OCI-LY7 (cell line): ENCODE measurements around the gene HABP4. TPM values are rescaled to one million over a fixed set of nuclear protein-coding genes. Genes with fewer than 3 reads are reported as not detected.

Experiments used
- BruUV-seq: library from RNA; stranded (reverse); fragments of 400-500 nt; replicated peaks from 2 replicates; lab custom pipeline; 2021; lab: Mats Ljungman, UMichigan
- CTCF ChIA-PET: fragments of 300-600 bp; sonication (Branson Sonifier 250); formaldehyde crosslinking; loops from one replicate; lab custom pipeline; 2022; ENCODE audit warnings: antibody characterized with exemption; ENCODE audit not compliant: unreplicated experiment; lab: Charles Lee
- POLR2A ChIA-PET: fragments of 300-600 bp; sonication (Branson Sonifier 250); formaldehyde crosslinking; loops from one replicate; lab custom pipeline; 2022; ENCODE audit warnings: antibody characterized with exemption; lab: Charles Lee
- DNase-seq: peaks from one replicate; pipeline ENCODE4 v3.0.0-alpha.2; 2015; ENCODE audit warnings: low spot score
- H2AFZ ChIP-seq: fragments of 200-600 bp; sonication (generic), shearing (Covaris generic); 2 replicates; pipeline ENCODE4 v1.6.1; 2014; ENCODE audit warnings: mild to moderate bottlenecking, antibody characterized with exemption, low read length, moderate library complexity
- H3K27ac ChIP-seq: fragments of 200-600 bp; sonication (generic); 2 replicates; pipeline ENCODE4 v1.5.1; 2014; ENCODE audit warnings: mixed run types, low read depth, mild to moderate bottlenecking, moderate library complexity, low read length, inconsistent platforms; ENCODE audit not compliant: poor library complexity, severe bottlenecking
- H3K36me3 ChIP-seq: fragments of 200-600 bp; sonication (generic); 2 replicates; pipeline ENCODE4 v1.6.1; 2014; ENCODE audit warnings: mild to moderate bottlenecking, antibody characterized with exemption, low read length, moderate library complexity, mixed read lengths; ENCODE audit not compliant: insufficient read depth
- H3K4me1 ChIP-seq: fragments of 200-600 bp; sonication (generic); 2 replicates; pipeline ENCODE4 v1.5.1; 2014; ENCODE audit warnings: mild to moderate bottlenecking, low read length; ENCODE audit not compliant: insufficient read depth, poor library complexity, severe bottlenecking
- H3K4me2 ChIP-seq: fragments of 200-600 bp; sonication (generic); 2 replicates; pipeline ENCODE4 v1.6.1; 2014; ENCODE audit warnings: mild to moderate bottlenecking, low read length
- H3K4me3 ChIP-seq: fragments of 200-600 bp; sonication (generic); 2 replicates; pipeline ENCODE4 v1.5.1; 2014; ENCODE audit warnings: mild to moderate bottlenecking, low read depth, low read length; ENCODE audit not compliant: poor library complexity, severe bottlenecking
- H3K79me2 ChIP-seq: fragments of 200-600 bp; sonication (generic); 2 replicates; pipeline ENCODE4 v1.6.1; 2016; ENCODE audit warnings: low read depth, mild to moderate bottlenecking, low read length, moderate library complexity, mixed read lengths; ENCODE audit not compliant: insufficient read depth
- H3K9me2 ChIP-seq: fragments of 200-600 bp; sonication (generic); 2 replicates; pipeline ENCODE4 v1.6.1; 2016; ENCODE audit warnings: mild to moderate bottlenecking, low read length, mixed read lengths; ENCODE audit not compliant: insufficient read depth
- H3K9me3 ChIP-seq: fragments of 200-600 bp; sonication (generic); 2 replicates; pipeline ENCODE4 v1.6.1; 2014; ENCODE audit warnings: mild to moderate bottlenecking, mixed run types, low read length, mixed read lengths
- H4K20me1 ChIP-seq: fragments of 200-600 bp; sonication (generic); 2 replicates; pipeline ENCODE4 v1.6.1; 2014; ENCODE audit warnings: mild to moderate bottlenecking, antibody characterized with exemption, low read length, moderate library complexity, mixed read lengths; ENCODE audit not compliant: insufficient read depth
- EZH2phosphoT487 ChIP-seq: fragments of 200-600 bp; sonication (generic); IDR thresholded peaks from 2 replicates; pipeline ENCODE4 v1.6.1; 2018; ENCODE audit warnings: low read depth, borderline replicate concordance, mild to moderate bottlenecking, mixed run types, antibody characterized with exemption, low read length, moderate library complexity, mixed read lengths
- intact Hi-C: fragments of 100-400 bp; cut with micrococcal nuclease; formaldehyde crosslinking; loops from one replicate; pipeline ENCODE4 v1.10.0; 2022; ENCODE audit not compliant: unreplicated experiment
- total RNA-seq, 2 experiments: library from RNA; depleted of rRNA in 1 of 2; stranded (reverse); fragments of >200 nt in 1 of 2; shearing (Covaris generic) in 1 of 2; gene quantifications; 2 replicates each; pipeline ENCODE4 v1.2.3, GENCODE V29; 2014 to 2022
- TF ChIP-seq, protein P1 (sequence below): fragments of 200-600 bp; sonication (generic); conservative IDR thresholded peaks from 2 replicates; pipeline ENCODE4 v1.5.1; 2014; ENCODE audit warnings: mild to moderate bottlenecking, antibody characterized with exemption, low read length, moderate library complexity, mixed read lengths

HABP4 gene
- total RNA-seq, 2 experiments from 2014 or later: 6.0 to 11.0 TPM

DNA sequence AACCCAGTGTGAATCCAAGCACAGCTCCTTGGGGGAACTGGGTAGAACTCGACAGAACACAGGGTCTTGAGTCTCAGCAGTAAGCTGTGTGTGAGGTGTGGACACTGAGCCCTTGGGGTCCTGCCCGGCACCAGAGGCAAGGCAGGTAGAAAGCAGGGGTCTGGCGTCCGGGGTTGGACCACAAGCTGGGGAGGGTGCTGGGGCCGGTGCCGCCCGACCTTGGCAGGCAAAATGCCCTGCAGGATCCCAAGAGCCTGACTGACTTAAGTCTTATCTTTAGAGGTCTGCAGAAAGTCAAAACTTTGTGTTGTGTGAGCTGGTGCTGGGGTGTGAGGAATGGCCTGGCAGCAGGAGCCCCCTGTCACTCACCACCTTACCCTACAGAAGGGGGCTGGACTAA lies 49.3 kb downstream of the HABP4 start:
- H3K4me3 ChIP-seq: no peak overlapping the region
- no peaks in the 10 kb centered on the region for H3K79me2 ChIP-seq
- H3K27ac ChIP-seq: no peak overlapping the region
- H3K9me3 ChIP-seq: no peaks in the 10 kb centered on the region
- H4K20me1 ChIP-seq: no peaks in the 10 kb centered on the region
- ChIA-PET CTCF (no interaction called here), POLR2A (no interaction called here)
- H3K9me2 ChIP-seq: no peaks in the 10 kb centered on the region
- no peak overlapping the region for H2AFZ ChIP-seq
- no peak for DNase-seq
- no TSS peak for BruUV-seq
- H3K4me2 ChIP-seq: no peak overlapping the region
- intact Hi-C loops: no loop called here
- H3K36me3 ChIP-seq: no peaks in the 10 kb centered on the region
- H3K4me1 ChIP-seq: no peaks in the 10 kb centered on the region
- TF ChIP-seq, protein P1, sequence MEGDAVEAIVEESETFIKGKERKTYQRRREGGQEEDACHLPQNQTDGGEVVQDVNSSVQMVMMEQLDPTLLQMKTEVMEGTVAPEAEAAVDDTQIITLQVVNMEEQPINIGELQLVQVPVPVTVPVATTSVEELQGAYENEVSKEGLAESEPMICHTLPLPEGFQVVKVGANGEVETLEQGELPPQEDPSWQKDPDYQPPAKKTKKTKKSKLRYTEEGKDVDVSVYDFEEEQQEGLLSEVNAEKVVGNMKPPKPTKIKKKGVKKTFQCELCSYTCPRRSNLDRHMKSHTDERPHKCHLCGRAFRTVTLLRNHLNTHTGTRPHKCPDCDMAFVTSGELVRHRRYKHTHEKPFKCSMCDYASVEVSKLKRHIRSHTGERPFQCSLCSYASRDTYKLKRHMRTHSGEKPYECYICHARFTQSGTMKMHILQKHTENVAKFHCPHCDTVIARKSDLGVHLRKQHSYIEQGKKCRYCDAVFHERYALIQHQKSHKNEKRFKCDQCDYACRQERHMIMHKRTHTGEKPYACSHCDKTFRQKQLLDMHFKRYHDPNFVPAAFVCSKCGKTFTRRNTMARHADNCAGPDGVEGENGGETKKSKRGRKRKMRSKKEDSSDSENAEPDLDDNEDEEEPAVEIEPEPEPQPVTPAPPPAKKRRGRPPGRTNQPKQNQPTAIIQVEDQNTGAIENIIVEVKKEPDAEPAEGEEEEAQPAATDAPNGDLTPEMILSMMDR: no peak
- no peak for TF ChIP-seq EZH2phosphoT487

GRCh38 chr9:96500696-96501632 lies 51.0 kb downstream of the HABP4 start:
- Histone ChIP-seq H3K4me2 (no peak overlapping the region), H3K36me3 (no peaks in the 10 kb centered on the region), H3K9me2 (no peaks in the 10 kb centered on the region), H3K4me3 (no peak overlapping the region), H4K20me1 (no peaks in the 10 kb centered on the region), H3K4me1 (no peaks in the 10 kb centered on the region), H3K9me3 (no peaks in the 10 kb centered on the region), H2AFZ (no peak overlapping the region), H3K79me2 (no peaks in the 10 kb centered on the region), H3K27ac (no peak overlapping the region)
- BruUV-seq: no TSS peak
- CTCF ChIA-PET: no interaction called here
- POLR2A ChIA-PET: no interaction called here
- intact Hi-C loops: no loop called here
- DNase-seq: no peak
- TF ChIP-seq, protein P1: no peak
- no peak for TF ChIP-seq EZH2phosphoT487
